MV-4-11 (cell line): Measurements from ENCODE around the gene ATG4B.
"Not testable (repeated sequence)": the region's sequence is repeated elsewhere in the genome, so short reads cannot be mapped to it uniquely, and the experiment has no call there.

Experiments
- DNase-seq: peaks from one replicate; lab custom pipeline; 2025; lab: John Stamatoyannopoulos, UW

ATG4B gene

GRCh38 chr2:241637018-241637794, at the start of gene ATG4B, which contains the start of gene THAP4:
ATG4B (plus strand) TSS chr2:241637693; CDS start chr2:241637715, 22 bp downstream.
THAP4 (minus strand) TSS chr2:241637158; CDS start chr2:241637017, 141 bp downstream.
- peak; percentile 62 for DNase-seq

DNA sequence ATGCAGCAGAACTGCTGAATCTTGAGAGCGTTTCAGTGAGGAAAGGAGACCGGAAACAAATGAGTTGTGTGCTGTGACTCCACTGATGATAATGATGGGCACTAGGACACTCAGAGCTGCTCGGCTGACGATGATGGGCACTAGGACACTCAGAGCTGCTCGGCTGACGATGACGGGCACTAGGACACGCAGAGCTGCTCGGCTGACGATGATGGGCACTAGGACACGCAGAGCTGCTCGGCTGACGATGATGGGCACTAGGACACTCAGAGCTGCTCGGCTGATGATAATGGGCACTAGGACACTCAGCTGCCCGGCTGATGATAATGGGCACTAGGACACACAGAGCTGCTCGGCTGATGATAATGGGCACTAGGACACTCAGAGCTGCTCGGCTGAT, 47.6 kb upstream of the ATG4B start:
- not testable (repeated sequence) for DNase-seq

- not testable (repeated sequence) for DNase-seq
Observed at GRCh38 chr2:241590496-241591455, 46.7 kb upstream of the ATG4B start.

- no peak for DNase-seq
Observed at GRCh38 chr2:241592126-241592845, 45.2 kb upstream of the ATG4B start.

- no peak for DNase-seq
Observed at GRCh38 chr2:241593271-241593670, 44.2 kb upstream of the ATG4B start.

DNA sequence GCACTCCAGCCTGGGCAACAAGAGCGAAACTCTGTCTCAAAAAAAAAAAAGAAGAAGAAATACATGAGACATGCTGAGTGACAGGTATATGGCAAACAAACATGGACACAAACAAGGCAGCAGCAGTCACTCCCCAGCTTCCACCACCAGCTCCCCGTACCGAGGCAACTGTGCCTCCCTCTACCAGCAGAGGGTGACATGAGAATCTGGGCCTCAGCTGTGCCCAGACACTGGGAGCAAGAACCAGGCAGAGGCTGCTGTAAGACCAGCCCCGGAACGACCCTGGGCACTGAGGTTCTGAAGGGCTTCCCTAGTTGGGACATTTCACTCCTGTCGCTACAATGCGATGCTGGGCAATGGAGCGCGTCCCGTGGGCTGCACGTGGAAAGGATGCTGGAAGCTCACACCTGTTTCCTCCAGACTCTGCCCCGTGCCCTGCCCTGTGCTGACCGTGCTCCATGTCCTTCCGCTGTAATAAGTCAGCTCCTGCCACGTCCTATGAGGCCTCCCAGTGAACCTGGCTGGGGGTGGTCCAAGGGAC, 41.8 kb upstream of the ATG4B start:
- no peak for DNase-seq

- no peak for DNase-seq
Observed at GRCh38 chr2:241597561-241597960, 39.9 kb upstream of the ATG4B start.

DNA sequence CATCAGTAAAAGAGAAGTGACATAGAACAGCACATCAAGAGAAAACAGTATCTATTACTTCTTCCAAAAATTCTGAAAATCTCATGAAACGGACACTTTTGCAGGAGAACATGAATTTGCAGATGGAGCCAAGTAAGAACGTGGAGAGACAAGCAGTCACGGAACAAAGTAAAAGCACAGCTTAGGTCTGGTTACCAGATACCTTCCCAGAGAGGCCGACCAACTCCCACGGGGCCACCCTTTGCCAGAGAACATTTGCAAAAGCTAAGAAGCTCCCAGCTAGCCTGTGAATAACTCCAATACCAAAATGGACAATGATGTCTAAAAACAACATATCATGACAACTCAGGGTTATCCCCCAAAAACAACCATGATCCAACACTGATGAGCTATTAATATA, 39.4 kb upstream of the ATG4B start:
- no peak for DNase-seq

DNA sequence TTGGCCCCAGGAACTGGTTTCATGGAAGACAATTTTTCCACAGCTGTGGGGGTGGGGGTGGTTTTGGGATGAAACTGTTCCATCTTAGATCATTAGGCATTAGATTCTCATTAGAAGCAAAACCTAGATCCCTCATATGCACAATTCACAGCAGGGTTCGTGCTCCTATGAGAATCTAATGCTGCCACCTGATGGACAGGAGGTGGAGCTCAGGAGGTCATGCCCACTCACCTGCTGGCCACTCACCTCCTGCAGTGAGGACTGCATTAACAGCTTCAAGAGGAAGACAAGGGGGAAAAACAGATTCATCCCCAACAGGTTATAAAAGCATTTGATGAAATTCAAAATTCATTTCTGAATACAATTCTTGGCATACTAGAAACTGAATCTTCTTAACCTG, 39.0 kb upstream of the ATG4B start:
- DNase-seq, result no peak

DNA sequence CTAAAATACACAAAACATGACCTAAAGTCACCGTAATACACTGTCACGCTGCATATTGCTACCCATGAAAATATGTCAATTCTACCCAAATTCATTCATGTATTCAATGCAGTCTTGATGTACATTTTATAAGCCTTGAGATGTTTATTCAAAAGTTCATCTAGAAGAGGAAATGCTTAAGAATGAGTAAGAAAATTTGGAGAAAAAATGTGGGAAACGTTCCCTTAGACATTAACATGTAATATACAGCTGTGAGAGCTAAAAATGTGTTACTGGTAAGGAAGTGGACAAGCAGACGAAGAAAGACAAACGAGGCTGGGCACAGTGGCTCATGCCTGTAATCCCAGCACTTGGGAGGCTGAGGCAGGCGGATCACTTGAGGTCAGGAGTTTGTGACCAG, 37.9 kb upstream of the ATG4B start:
- DNase-seq, result no peak

DNA sequence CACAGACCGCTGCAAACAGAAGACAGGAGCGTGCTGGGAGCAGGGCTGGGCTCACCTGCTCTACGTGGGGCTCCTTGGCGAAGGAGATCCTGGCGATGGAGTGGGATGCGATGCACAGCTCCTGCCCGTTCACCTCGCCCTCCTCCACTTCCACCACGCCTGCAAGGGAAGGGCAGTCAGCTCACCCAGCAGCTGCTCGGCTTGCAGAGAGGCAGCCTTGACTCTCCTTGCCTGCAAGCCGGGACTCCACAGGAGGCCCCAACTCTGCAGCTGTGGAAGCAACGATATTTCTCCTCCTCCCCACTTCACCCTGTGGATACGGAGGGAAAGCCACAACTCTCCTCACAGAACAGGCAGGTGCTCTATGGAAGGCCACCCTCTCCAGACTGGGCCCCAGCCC, 35.7 kb upstream of the ATG4B start:
- no peak for DNase-seq

DNA sequence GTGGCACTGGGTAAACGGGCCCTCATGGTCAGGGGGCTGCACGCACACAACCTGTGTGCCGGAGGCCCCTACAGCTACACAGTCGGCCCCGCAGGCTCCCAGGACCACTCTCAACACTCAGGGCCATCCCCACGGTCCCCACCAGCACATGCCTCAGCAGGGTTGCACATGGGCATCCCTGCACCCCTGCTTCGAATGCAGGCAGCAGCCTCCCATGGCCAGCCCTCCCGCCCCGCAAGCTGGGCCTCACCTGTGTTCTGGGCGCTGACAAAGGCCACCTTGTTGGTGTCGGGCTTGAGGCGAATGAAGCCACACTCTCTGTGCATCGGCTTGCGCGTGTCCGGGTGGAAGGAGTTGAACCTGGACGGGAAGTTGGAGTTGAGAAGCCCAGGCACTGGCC, 34.8 kb upstream of the ATG4B start:
- no peak for DNase-seq

DNA sequence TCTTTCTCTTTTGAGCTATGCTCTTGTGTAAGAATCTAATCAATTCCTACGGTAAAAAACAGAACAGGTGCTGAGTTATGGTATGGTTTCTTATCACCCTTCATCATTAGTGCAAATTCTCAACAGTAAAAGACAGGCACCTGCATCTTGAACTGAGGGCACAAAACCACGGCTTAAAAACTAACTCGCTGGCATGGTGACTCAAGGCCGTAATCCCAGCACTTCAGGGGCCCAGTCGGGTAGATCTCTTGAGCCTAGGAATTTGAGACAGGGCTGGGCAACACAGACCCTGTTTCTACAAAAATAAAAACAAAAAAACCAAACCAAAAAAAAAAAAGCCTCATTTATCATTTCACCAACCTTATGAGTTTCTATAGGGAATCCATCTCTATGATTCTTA, 33.8 kb upstream of the ATG4B start:
- DNase-seq, result no peak

- DNase-seq, result no peak
Observed at GRCh38 chr2:241606186-241606585, 31.3 kb upstream of the ATG4B start.

GRCh38 chr2:241607162-241607885, 30.2 kb upstream of the ATG4B start:
- DNase-seq, result no peak

DNA sequence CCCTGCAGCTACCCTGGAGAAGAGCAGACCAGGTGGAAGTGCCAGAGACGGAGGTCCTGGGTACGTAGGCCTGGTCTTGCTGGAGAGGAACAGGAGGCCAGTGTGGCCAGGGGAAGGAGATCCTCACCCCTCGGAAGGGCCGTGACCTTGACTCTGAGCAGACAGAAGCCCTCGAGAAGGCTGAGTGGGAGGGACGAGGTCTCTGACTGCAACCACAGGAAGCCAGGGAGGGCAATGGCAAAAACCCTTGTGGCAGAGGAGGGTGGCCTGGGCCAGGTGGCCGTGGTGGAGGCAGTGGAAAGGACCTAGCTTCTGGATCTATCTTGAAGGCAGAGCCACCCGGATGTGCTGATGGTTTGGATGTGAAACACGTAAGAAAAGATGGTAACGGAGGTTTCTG, 28.6 kb upstream of the ATG4B start:
- peak; percentile 47 for DNase-seq

DNA sequence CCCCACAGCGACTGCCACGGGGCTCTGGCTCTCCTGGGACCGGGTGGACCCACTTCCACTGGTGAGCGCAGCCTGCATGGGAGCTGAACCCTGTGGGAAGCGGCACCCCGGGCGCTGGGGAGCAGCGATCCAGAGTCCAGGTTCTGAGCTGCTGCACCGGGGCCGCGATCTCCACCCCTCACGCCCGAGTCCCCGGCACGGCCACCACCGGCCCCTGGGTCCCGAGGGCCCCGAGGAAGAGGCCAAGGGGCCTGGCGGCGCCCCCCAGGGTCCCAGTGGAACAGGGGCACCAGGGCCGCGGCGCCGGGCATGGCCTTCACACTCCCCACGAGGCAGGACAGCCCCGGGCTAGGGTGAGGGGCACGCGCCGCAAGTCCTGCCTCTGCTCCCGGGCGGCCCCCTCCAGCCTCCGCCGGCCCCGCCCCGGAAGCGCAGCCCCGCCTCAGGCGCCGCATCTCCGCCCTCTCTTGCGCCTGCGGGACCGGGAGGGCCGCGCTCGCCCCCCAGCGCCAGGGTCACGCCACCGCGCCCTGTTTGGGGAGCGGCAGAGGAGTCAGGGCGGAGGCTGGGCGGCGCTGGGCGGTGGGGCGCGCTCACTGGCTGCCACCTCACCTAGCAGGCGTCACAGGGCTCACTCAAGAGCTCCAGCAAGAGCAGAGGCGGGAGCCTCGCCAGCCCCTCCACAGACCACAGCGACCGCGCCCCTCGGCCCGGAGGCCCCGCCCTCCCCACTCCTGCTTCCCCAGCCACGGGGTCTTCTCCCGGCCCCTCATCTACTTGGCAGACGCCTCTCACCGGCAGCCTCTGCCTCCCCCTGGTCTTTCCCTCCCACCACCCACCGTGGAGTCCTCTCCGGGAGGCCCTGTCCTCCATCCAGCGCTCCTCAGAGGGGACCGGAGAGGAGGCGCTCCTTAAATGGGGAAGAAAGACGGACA, 27.4 kb upstream of the ATG4B start:
- DNase-seq, result peak; percentile 76

DNA sequence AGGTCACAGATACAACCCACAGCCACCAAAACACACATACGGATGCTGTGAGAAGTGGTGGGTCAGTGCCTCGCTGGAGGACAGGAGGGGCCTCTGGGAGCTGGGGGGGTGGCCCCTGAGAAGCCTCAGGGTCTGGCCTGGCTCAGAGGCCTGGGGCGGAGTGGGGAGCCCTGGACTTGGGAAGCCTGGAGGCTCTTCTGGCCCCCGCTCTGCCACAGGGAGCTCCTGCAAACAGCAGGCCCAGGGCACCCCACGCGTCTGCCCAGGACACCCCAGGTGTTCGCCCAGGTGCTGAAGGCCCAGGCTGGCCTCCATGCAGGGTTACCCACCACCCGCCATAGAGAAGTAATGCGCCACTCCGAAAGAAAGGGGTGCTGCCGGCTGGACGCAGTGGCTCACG, 26.4 kb upstream of the ATG4B start:
- no peak for DNase-seq

- DNase-seq, result no peak
Observed at GRCh38 chr2:241612156-241613016, 25.1 kb upstream of the ATG4B start.
